ENCODE measurements around the gene NUDT4B. TPM values are rescaled to one million over a fixed set of nuclear protein-coding genes. Genes with fewer than 3 reads are reported as not detected.
"Not testable (repeated sequence)": the region's sequence is repeated elsewhere in the genome, so short reads cannot be mapped to it uniquely, and the experiment has no call there.

The NUDT4B gene
- total RNA-seq, 1 experiment from 2014 or later, result not detected

DNA sequence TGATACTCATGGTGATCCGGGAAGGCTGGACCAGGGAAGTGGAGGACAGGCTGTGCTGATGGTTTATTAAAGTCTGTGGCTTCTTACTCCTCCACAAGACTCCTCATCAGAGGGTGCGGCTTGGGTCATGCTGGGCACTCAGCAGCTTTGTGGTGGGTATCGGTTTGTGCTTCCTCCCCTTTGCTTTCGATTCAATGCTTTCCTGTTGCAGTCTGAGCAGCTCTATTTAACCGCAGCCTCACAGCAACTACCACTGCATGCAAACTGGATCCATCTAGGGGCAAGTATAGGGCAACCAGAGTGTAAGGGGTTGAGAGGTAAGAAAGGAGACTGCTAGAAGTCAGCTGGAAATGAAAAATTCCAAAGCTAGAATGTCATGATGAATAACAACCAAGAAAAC lies 9.8 kb downstream of the NUDT4B start:
- H2BK120ac ChIP-seq (ENCODE audit: low read depth, low read length, poor library complexity, severe bottlenecking); H4K20me1 ChIP-seq (ENCODE audit: control insufficient read depth, insufficient read depth, insufficient read length); H3K79me1 ChIP-seq (ENCODE audit: insufficient read depth, low read depth, low read length, poor library complexity, severe bottlenecking); H2AFZ ChIP-seq (ENCODE audit: low read length); H3K4me3 Mint-ChIP-seq; H3T11ph ChIP-seq (ENCODE audit: low read length); H3K27ac Mint-ChIP-seq; H3K4ac ChIP-seq (ENCODE audit: low read depth, low read length); H2BK20ac ChIP-seq (ENCODE audit: low read depth, low read length, poor library complexity, severe bottlenecking); H2BK12ac ChIP-seq (ENCODE audit: insufficient read length, low read depth, low read length); H3K23ac ChIP-seq (ENCODE audit: insufficient read length, low read depth, low read length); H4K8ac ChIP-seq (replicated peaks; ENCODE audit: insufficient read length, low read depth, low read length); H3K27me3 Mint-ChIP-seq (ENCODE audit: low read depth); H4K5ac ChIP-seq (ENCODE audit: insufficient read length, low read depth, low read length); H3K27me3 ChIP-seq (ENCODE audit: insufficient read depth, low read length); H3K9ac ChIP-seq (ENCODE audit: extremely low read depth, insufficient read length, low read length); H3K23me2 ChIP-seq (ENCODE audit: insufficient read length, low read depth, low read length, poor library complexity, severe bottlenecking); H3K14ac ChIP-seq (ENCODE audit: insufficient read depth, low read length); H3K27ac ChIP-seq (ENCODE audit: insufficient read length, low read depth, low read length); H2AK5ac ChIP-seq (ENCODE audit: insufficient read length, low read length); H4K91ac ChIP-seq (ENCODE audit: insufficient read length, low read depth, low read length); H3K4me1 ChIP-seq (ENCODE audit: insufficient read depth, low read length); H3K56ac ChIP-seq (ENCODE audit: insufficient read length, low read depth, low read length); H3K9me3 Mint-ChIP-seq; H2BK15ac ChIP-seq (ENCODE audit: low read depth, low read length); H3K9me3 ChIP-seq (ENCODE audit: control insufficient read depth, low read depth, low read length); H3K18ac ChIP-seq (ENCODE audit: insufficient read length, low read depth, low read length); H3K4me1 Mint-ChIP-seq; H3K79me2 ChIP-seq (ENCODE audit: insufficient read depth, low read length); H3K36me3 Mint-ChIP-seq (ENCODE audit: insufficient read depth in 1 of 3, low read depth in 3 of 3); DNase-seq; H3K4me2 ChIP-seq (ENCODE audit: insufficient read depth, insufficient read length, low read length); H2BK5ac ChIP-seq (ENCODE audit: insufficient read length, low read length): not testable (repeated sequence)
- WGBS (ENCODE audit: extremely low coverage, insufficient read length, low lambda C conversion rate), result no CpG with 5 or more reads among the region's 5 CpGs

DNA sequence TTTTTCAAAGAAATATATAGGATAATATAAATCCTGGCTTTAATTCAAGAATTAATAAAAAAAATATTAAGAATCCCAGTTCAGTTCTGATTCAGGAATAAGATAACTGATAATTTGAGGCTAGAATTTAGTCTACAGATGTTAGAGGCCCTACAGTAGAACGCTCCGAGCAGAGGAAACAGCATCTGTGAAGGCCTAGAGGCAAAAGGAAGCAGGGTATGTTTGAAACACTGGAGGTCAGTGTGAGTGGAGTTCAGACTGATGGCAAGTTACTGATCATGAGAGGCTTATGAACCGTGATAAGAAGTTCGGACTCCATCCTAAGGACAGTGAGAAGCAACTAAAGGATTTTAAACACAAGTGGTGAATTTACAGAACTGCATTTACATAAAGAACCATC lies 10.4 kb downstream of the NUDT4B start:
- not testable (repeated sequence) for H3K56ac ChIP-seq (ENCODE audit: insufficient read length, low read depth, low read length); H3K79me2 ChIP-seq (ENCODE audit: insufficient read depth, low read length); H2BK5ac ChIP-seq (ENCODE audit: insufficient read length, low read length); DNase-seq; H3K4me1 Mint-ChIP-seq; H3K4me1 ChIP-seq (ENCODE audit: insufficient read depth, low read length); H2AK5ac ChIP-seq (ENCODE audit: insufficient read length, low read length); H3K36me3 Mint-ChIP-seq (ENCODE audit: insufficient read depth in 1 of 3, low read depth in 3 of 3); H4K5ac ChIP-seq (ENCODE audit: insufficient read length, low read depth, low read length); H3K18ac ChIP-seq (ENCODE audit: insufficient read length, low read depth, low read length); H4K91ac ChIP-seq (ENCODE audit: insufficient read length, low read depth, low read length); H2BK20ac ChIP-seq (ENCODE audit: low read depth, low read length, poor library complexity, severe bottlenecking); H3K27ac ChIP-seq (ENCODE audit: insufficient read length, low read depth, low read length); H3K27me3 ChIP-seq (ENCODE audit: insufficient read depth, low read length); H3K4me3 Mint-ChIP-seq; H3T11ph ChIP-seq (ENCODE audit: low read length); H3K14ac ChIP-seq (ENCODE audit: insufficient read depth, low read length); H2BK12ac ChIP-seq (ENCODE audit: insufficient read length, low read depth, low read length); H4K20me1 ChIP-seq (ENCODE audit: control insufficient read depth, insufficient read depth, insufficient read length); H3K79me1 ChIP-seq (ENCODE audit: insufficient read depth, low read depth, low read length, poor library complexity, severe bottlenecking); H3K27me3 Mint-ChIP-seq (ENCODE audit: low read depth); H3K4ac ChIP-seq (ENCODE audit: low read depth, low read length); H3K27ac Mint-ChIP-seq; H4K8ac ChIP-seq (replicated peaks; ENCODE audit: insufficient read length, low read depth, low read length); H2BK120ac ChIP-seq (ENCODE audit: low read depth, low read length, poor library complexity, severe bottlenecking); H3K9me3 ChIP-seq (ENCODE audit: control insufficient read depth, low read depth, low read length); H3K9me3 Mint-ChIP-seq; H2BK15ac ChIP-seq (ENCODE audit: low read depth, low read length); H2AFZ ChIP-seq (ENCODE audit: low read length); H3K9ac ChIP-seq (ENCODE audit: extremely low read depth, insufficient read length, low read length); H3K23ac ChIP-seq (ENCODE audit: insufficient read length, low read depth, low read length); H3K23me2 ChIP-seq (ENCODE audit: insufficient read length, low read depth, low read length, poor library complexity, severe bottlenecking); H3K4me2 ChIP-seq (ENCODE audit: insufficient read depth, insufficient read length, low read length)
- no CpG with 5 or more reads among the region's 4 CpGs for WGBS (ENCODE audit: extremely low coverage, insufficient read length, low lambda C conversion rate)
